Psoas muscle (tissue), 8 donors: ENCODE results near the gene ADCY4. TPM values are rescaled to one million over a fixed set of nuclear protein-coding genes. Genes with fewer than 3 reads are reported as not detected.

Source experiments
- ATAC-seq, 4 donors: fragments of 200-7000 bp; cut with Tn5 transposase; one replicate each; pipeline ENCODE4 v1.9.1; 2020; ENCODE audit warnings: moderate library complexity in 3 of 4, mild to moderate bottlenecking in 2 of 4
- DNase-seq, 2 donors: peaks; one replicate each; pipeline ENCODE4 v3.0.0-alpha.2; 2020
- H3K27ac ChIP-seq: fragments of 200-600 bp; one replicate; pipeline ENCODE4 v1.8.0; 2022
- H3K27me3 ChIP-seq, 3 donors: fragments of 200-600 bp in 1 of 3; one replicate each; pipeline versions ENCODE4 v1.6.1 to v1.8.0; 2013 to 2022; ENCODE audit warnings: low read length in 2 of 3, mild to moderate bottlenecking in 2 of 3, moderate library complexity in 1 of 3; ENCODE audit not compliant: insufficient read depth in 3 of 3
- H3K36me3 ChIP-seq, 2 donors: fragments of 200-600 bp in 1 of 2; one replicate each; pipeline versions ENCODE4 v1.6.1 to v1.8.0; 2013 to 2022; ENCODE audit warnings: low read depth in 1 of 2, mild to moderate bottlenecking in 1 of 2, moderate library complexity in 1 of 2; ENCODE audit not compliant: insufficient read depth in 1 of 2
- H3K4me1 ChIP-seq: fragments of 200-600 bp; one replicate; pipeline ENCODE4 v1.8.0; 2022
- H3K4me3 ChIP-seq: fragments of 200-600 bp; one replicate; pipeline ENCODE4 v1.8.0; 2022; ENCODE audit warnings: mild to moderate bottlenecking
- H3K9me3 ChIP-seq: fragments of 200-600 bp; one replicate; pipeline ENCODE4 v1.8.0; 2022
- WGBS, 3 donors: extraction: QIAGEN DNeasy Blood & Tissue Kit; methylation state at CpG; one replicate each; pipeline versions ENCODE4 v1.1.6 to v1.1.7; 2013; 5-methylcytosine and 5-hydroxymethylcytosine counted together
- intact Hi-C, 2 donors: fragments of 100-400 bp; cut with DNase I; formaldehyde crosslinking; loops; one replicate each; pipeline versions ENCODE4 v1.11.0 to v1.14.2; 2022
- polyA plus RNA-seq, 3 donors: library from polyadenylated mRNA; stranded (reverse); fragments of 200-250 nt; gene quantifications; one replicate each; pipeline ENCODE4 v1.2.3, GENCODE V29; 2013
- total RNA-seq, 4 donors: library from RNA; stranded (reverse); fragmentation: NEBNext Ultra II Directional in 2 of 4; extraction: Animal tissue kit (Norgen Biotek cat#: 25700) in 2 of 4; gene quantifications; one replicate each; pipeline versions ENCODE4 v1.2.1 to v1.2.4, GENCODE V29; 2021 to 2023
- TF ChIP-seq, protein P1 (sequence below): fragments of 200-600 bp; IDR thresholded peaks from one replicate; pipeline ENCODE4 v1.8.0; 2022; ENCODE audit warnings: antibody characterized with exemption
- donor health status: healthy with polysubstance abuse.
- donor health status: DM: no; HTN: no; CAD: no; lungs with moderate emphysema.
- donor health status: Bipolar disorder and iron deficiency.
- donor health status: healthy.
- donor health status: DM: yes; HTN: yes; CAD: no.
- donor health status: DM: no; HTN: no; CAD: no.
- donor health status: DM: no; HTN: no; CAD: no.
- donor health status: DM: yes; HTN: yes; CAD: no.

ADCY4 gene
- total and polyA plus RNA-seq, 7 donors: 7.0 to 13.9 (median 10.4) TPM

DNA sequence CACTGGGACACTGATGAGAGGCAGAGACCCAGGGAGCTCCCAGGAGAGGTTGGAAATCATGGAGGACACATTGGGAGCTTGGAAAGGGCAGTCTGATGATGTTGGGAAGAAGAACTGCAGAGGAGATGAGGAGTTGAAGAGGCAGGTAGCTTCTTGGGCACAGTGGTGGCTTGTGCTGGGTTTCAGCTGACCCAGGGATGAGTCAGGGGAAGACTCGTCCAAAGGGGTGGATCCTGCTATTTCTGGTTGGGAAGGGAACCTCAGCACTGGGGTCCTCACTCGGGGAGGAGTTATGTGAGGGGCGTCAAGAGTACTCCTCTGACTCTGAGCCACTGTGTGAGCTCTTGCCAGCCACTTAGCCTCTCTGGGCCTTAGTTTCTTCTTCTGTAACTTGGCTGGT, 11.5 kb downstream of the ADCY4 start:
- WGBS, 3 donors: 44 to 58% (median 47%) methylated on average over 3 of the region's 3 CpGs
- DNase-seq (no peak), ATAC-seq (no peak)

GRCh38 chr14:24322672-24323071, 12.2 kb downstream of the ADCY4 start:
- Histone ChIP-seq H3K27ac (no peak overlapping the region), H3K27me3 (peaks cover 0 to 20% (median 7%) of the 10 kb centered on the region in 3 donors), H3K36me3 (peaks cover 0 to 13% of the 10 kb centered on the region in 2 donors), H3K4me1 (no peaks in the 10 kb centered on the region), H3K4me3 (no peak overlapping the region), H3K9me3 (no peaks in the 10 kb centered on the region)
- no peak for ATAC-seq
- peak in 1 of 2 donors; percentile 38 for DNase-seq
- WGBS, 3 donors: 55 to 66% (median 62%) methylated on average over 8 to 10 of the region's 10 CpGs
- intact Hi-C loops: no loop called here
- TF ChIP-seq, protein P1, sequence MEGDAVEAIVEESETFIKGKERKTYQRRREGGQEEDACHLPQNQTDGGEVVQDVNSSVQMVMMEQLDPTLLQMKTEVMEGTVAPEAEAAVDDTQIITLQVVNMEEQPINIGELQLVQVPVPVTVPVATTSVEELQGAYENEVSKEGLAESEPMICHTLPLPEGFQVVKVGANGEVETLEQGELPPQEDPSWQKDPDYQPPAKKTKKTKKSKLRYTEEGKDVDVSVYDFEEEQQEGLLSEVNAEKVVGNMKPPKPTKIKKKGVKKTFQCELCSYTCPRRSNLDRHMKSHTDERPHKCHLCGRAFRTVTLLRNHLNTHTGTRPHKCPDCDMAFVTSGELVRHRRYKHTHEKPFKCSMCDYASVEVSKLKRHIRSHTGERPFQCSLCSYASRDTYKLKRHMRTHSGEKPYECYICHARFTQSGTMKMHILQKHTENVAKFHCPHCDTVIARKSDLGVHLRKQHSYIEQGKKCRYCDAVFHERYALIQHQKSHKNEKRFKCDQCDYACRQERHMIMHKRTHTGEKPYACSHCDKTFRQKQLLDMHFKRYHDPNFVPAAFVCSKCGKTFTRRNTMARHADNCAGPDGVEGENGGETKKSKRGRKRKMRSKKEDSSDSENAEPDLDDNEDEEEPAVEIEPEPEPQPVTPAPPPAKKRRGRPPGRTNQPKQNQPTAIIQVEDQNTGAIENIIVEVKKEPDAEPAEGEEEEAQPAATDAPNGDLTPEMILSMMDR: no peak

More for the DNA sequence above, 11.5 kb downstream of the ADCY4 start:
- no peak overlapping the region for H3K27ac ChIP-seq
- TF ChIP-seq, protein P1: no peak
- no peak overlapping the region for H3K4me3 ChIP-seq
- peaks cover 0 to 13% of the 10 kb centered on the region in 2 donors for H3K36me3 ChIP-seq
- H3K4me1 ChIP-seq: no peaks in the 10 kb centered on the region
- intact Hi-C loops: no loop called here
- no peaks in the 10 kb centered on the region for H3K9me3 ChIP-seq
- peaks cover 0 to 13% (median 7%) of the 10 kb centered on the region in 3 donors for H3K27me3 ChIP-seq

DNA sequence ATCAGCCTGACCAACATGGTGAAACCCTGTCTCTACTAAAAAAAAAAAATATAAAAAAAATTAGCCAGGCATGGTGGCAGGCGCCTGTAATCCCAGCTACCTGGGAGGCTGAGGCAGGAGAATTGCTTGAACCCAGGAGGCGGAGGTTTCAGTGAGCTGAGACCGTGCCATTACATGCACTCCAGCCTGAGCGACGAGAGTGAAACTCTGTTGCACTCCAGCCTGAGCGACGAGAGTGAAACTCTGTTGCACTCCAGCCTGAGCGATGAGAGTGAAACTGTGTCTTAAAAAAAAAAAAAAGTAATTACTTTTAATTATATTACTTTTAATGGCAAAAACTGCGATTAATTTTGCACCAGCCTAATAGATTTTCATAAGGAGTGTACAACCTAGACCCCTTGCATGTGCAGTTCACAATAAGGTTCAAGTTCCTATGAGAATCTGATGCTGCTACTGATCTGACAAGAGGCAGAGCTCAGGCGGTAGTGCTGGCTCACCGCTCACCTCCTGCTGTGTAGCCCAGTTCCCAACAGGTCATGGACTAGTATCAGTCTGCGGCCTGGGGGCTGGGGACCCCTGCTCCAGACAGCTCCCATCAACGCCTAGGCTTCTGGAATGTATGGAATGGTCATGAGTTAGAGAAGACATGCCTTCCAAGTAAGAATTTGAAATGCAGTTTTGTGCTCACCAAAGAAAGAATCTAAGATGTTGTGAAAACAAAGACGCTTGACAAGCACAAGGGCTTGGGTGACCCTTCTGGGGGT, 13.5 kb downstream of the ADCY4 start:
- peaks cover 0 to 13% of the 10 kb centered on the region in 2 donors for H3K36me3 ChIP-seq
- H3K9me3 ChIP-seq: no peaks in the 10 kb centered on the region
- no peak for DNase-seq
- ATAC-seq: no peak
- peaks cover 0 to 31% (median 7%) of the 10 kb centered on the region in 3 donors for H3K27me3 ChIP-seq
- H3K27ac ChIP-seq: no peak overlapping the region
- H3K4me3 ChIP-seq: no peak overlapping the region
- TF ChIP-seq, protein P1: no peak
- intact Hi-C loops: no loop called here
- 82 to 87% (median 85%) methylated on average over 14 of the region's 14 CpGs for WGBS, 3 donors
- no peaks in the 10 kb centered on the region for H3K4me1 ChIP-seq

GRCh38 chr14:24317141-24317928, 17.5 kb downstream of the ADCY4 start:
- TF ChIP-seq, protein P1: no peak
- Histone ChIP-seq H3K4me3 (no peak overlapping the region), H3K36me3 (peaks cover 0 to 13% of the 10 kb centered on the region in 2 donors), H3K27me3 (peaks cover 0 to 41% (median 9%) of the 10 kb centered on the region in 3 donors), H3K27ac (no peak overlapping the region), H3K4me1 (no peaks in the 10 kb centered on the region), H3K9me3 (no peaks in the 10 kb centered on the region)
- no peak for DNase-seq
- ATAC-seq: no peak
- intact Hi-C loops: no loop called here
- 82 to 92% (median 89%) methylated on average over 3 of the region's 3 CpGs for WGBS, 3 donors
